Large intestine (tissue), 3 donors: ENCODE measurements around the gene SELENOV. TPM values are rescaled to one million over a fixed set of nuclear protein-coding genes. Genes with fewer than 3 reads are reported as not detected.

Source experiments
- DNase-seq, 2 donors: peaks; one replicate each; pipeline versions ENCODE4 v3.0.0 to v3.0.0-alpha.2; 2013
- H3K27ac ChIP-seq: one replicate; pipeline ENCODE4 v1.5.1; 2013; ENCODE audit warnings: low read length
- H3K27me3 ChIP-seq: 2 replicates; pipeline ENCODE4 v1.6.1; 2013; ENCODE audit warnings: low read length; ENCODE audit not compliant: control insufficient read depth, insufficient read depth
- H3K36me3 ChIP-seq: 2 replicates; pipeline ENCODE4 v1.6.1; 2013; ENCODE audit warnings: low read length; ENCODE audit not compliant: control insufficient read depth, insufficient read depth
- H3K4me1 ChIP-seq: one replicate; pipeline ENCODE4 v1.6.1; 2013; ENCODE audit warnings: low read length; ENCODE audit not compliant: control insufficient read depth, insufficient read depth
- H3K4me3 ChIP-seq: one replicate; pipeline ENCODE4 v1.5.1; 2013; ENCODE audit warnings: low read length
- H3K9me3 ChIP-seq: one replicate; pipeline ENCODE4 v1.6.1; 2013; ENCODE audit warnings: mild to moderate bottlenecking, low read depth, low read length, moderate library complexity; ENCODE audit not compliant: control insufficient read depth
- WGBS: methylation state at CpG from one replicate; pipeline ENCODE4 v1.1.5; 2013; ENCODE audit warnings: low lambda C conversion rate; ENCODE audit not compliant: insufficient coverage; 5-methylcytosine and 5-hydroxymethylcytosine counted together
- polyA plus RNA-seq: library from polyadenylated mRNA; unstranded; fragments of 120-200 nt; gene quantifications from one replicate; pipeline ENCODE4 v1.2.1, GENCODE V29; 2013

The SELENOV gene
- polyA plus RNA-seq, 1 donor, result 0.19 TPM

DNA sequence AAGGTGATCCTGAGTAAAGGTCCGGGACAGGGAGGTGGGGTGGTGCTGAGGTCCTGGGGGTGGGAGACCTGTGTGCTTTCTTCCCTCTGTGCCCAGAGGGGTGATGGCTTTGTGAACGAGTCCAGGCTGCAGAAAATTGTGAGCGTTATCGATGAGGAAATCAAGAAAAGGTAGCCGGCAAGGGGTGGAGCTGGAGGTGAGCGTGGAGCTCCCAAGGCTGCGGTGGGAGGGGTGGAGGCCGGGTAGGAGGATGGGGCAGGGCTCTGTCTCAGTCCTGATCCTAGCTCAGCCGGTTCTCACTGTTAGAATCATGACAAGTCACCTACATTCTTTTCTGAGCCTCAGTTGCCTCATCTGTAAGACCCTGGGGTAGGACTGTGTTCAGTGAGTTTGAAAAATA is 4.0 kb downstream of the SELENOV start:
- H3K4me1 ChIP-seq, result peaks cover 8% of the 10 kb centered on the region
- no peak overlapping the region for H3K4me3 ChIP-seq
- WGBS, result no CpG with 5 or more reads among the region's 9 CpGs
- no peak overlapping the region for H3K27ac ChIP-seq
- no peaks in the 10 kb centered on the region for H3K36me3 ChIP-seq
- H3K9me3 ChIP-seq, result peaks cover 6% of the 10 kb centered on the region
- DNase-seq, result no peak
- H3K27me3 ChIP-seq, result peaks cover 40% of the 10 kb centered on the region

DNA sequence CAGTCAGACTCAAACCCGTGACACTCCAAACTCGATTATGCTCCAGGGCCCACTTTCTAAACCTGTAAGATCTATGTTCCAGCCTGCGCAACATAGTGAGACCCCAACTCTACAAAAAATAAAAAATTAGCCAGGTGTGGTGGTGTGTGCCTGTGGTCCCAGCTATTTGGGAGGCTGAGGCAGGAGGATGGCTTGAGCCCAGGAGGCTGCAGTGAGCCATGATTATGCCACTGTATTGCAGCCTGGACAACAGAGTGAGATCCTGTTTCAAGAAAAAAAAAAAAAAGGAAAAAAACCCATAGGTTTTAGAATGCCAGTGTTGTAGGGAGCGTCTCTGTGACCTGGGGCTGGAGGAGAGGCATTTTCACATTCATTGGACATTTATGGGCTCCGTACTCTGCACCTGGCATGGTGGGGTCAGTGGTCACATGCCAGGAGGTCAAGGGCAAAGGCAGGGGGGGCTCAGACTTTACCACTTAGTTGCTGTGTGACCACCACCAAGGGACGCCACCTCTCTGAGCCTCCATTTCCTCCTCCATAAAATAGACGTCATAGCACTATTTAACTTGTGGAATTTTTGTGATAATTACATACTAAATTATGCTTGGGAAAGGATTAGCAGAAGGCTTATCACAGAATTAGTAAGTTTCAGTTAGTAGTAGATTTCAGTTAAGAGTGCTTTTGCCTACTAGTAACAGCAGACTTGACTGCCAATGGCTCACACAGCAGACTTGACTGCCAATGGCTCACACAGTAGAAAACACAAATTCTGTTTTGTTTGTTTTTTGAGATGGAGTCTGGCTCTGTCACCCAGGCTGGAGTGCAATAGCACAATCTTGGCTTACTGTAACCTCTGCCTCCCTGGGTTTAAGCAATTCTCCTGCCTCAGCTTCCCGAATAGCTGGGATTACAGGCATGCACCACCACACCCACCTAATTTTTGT is 5.9 kb downstream of the SELENOV start:
- no peak overlapping the region for H3K27ac ChIP-seq
- no peaks in the 10 kb centered on the region for H3K36me3 ChIP-seq
- H3K4me1 ChIP-seq, result peaks cover 3% of the 10 kb centered on the region
- WGBS, result no CpG with 5 or more reads among the region's 8 CpGs
- H3K9me3 ChIP-seq, result no peaks in the 10 kb centered on the region
- no peak overlapping the region for H3K4me3 ChIP-seq
- no peak for DNase-seq
- H3K27me3 ChIP-seq, result peaks cover 21% of the 10 kb centered on the region

DNA sequence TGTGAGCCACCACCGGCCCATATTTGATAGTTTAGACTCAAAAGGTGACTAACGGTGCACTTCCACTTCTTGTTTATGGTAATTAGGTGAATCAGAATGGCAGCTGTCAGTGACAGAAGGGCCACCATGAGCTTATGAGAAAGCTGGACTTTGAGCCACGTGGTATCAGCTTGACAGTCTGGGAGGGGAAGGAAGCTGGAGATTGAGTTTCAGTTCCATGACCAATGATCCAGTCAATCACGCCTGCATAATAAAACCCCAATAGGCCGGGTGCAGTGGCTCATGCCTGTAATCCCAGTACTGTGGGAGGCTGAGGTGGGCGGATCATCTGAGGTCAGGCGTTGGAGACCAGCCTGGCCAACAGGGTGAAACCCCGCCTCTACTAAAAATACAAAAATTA is 9.6 kb downstream of the SELENOV start:
- H3K36me3 ChIP-seq, result no peaks in the 10 kb centered on the region
- H3K4me3 ChIP-seq, result no peak overlapping the region
- no peak overlapping the region for H3K27ac ChIP-seq
- no peaks in the 10 kb centered on the region for H3K9me3 ChIP-seq
- H3K4me1 ChIP-seq, result peaks cover 3% of the 10 kb centered on the region
- H3K27me3 ChIP-seq, result no peaks in the 10 kb centered on the region
- peak; percentile 54 to 89 for DNase-seq
- no CpG with 5 or more reads among the region's 8 CpGs for WGBS

DNA sequence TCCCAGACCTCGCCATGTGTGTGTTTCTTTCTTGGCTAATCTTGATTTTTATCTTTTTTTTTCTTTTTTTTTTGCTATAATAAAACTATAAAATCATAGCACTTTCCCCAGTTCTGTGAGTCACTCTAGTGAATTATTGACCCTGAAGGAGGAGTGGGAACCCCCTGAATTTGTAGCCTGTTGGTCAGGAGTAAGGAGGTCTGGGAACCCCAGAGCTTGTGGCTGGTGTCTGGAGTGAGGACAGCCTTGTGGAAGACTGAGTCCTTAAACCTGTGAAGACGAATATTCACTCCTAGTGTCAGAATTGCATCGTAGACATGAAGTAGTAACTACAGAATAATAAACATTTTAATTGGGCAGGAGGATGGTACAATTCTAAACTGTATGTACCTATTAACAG is 10.3 kb downstream of the SELENOV start:
- H3K27me3 ChIP-seq, result no peaks in the 10 kb centered on the region
- no peak overlapping the region for H3K4me3 ChIP-seq
- no peaks in the 10 kb centered on the region for H3K9me3 ChIP-seq
- peaks cover 3% of the 10 kb centered on the region for H3K4me1 ChIP-seq
- no peak for DNase-seq
- no CpG with 5 or more reads among the region's 3 CpGs for WGBS
- H3K27ac ChIP-seq, result no peak overlapping the region
- no peaks in the 10 kb centered on the region for H3K36me3 ChIP-seq

DNA sequence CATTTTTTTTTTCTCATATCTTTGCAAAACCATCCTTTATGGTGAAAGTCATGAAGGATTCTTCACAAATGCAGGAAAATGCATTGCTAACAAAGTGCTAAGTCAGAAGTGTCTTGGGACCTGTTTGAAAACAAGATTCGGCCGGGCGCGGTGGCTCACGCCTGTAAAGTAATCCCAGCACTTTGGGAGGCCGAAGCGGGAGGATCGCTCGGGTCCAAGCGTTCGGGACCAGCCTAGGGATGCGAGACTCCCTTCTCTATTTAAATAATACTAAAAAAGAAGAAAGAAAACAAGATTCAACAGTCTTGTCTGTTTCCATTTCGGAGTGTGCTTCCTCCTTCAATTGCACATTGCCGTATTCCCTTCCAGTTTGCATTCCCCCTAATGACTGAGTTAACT is 16.9 kb downstream of the SELENOV start:
- no peaks in the 10 kb centered on the region for H3K9me3 ChIP-seq
- peaks cover 6% of the 10 kb centered on the region for H3K4me1 ChIP-seq
- H3K36me3 ChIP-seq, result no peaks in the 10 kb centered on the region
- peak overlapping the region; percentile 62 for H3K27ac ChIP-seq
- peak overlapping the region; percentile 65 for H3K4me3 ChIP-seq
- WGBS, result no CpG with 5 or more reads among the region's 14 CpGs
- H3K27me3 ChIP-seq, result no peaks in the 10 kb centered on the region
- DNase-seq, result no peak

DNA sequence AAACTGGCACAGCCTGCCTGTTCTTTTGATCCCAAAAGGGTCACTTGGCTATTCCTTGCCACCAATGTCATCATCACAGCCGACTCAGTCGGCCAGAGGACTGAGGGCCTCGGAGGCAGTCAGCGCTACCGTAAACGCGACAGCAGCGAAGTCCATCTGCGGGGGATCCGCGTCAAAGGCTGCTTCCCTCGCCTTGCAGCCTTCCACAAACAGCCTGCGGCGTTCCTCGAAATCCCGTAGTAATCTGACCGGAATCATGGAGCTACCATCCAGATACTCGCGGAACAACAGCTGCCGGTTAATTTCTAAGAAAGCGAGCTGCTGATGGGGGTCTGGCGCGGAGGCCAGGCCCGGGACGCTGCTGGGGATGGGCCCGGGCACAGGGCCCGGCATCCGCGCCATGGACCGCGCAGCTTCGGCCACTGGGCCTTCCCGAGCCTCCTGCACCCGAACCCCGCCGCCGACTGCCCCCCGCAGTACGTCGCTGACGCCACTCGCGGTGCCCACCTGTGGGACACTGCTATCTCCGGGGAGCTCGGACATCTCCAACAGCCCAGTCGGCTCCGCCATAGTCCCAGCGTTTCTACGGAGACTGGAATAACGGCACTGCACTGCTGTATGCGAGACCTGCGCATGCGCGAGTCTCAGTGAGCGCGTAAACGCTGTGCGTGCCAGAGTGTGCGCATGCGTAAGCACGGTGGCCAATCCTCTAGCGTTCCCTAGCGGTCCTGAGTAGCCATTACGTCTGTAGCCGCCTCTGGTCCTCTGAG is 17.5 kb downstream of the SELENOV start, which contains the start of gene EID2B:
EID2B (minus strand) TSS at position 620 of the 770 bp plus-strand sequence; CDS start at position 570, 50 bp downstream.
- peaks cover 6% of the 10 kb centered on the region for H3K4me1 ChIP-seq
- peak; percentile 92 to 97 for DNase-seq
- H3K36me3 ChIP-seq, result no peaks in the 10 kb centered on the region
- peak within 1 kb of the TSS; percentile 65 for H3K4me3 ChIP-seq
- H3K9me3 ChIP-seq, result no peaks in the 10 kb centered on the region
- peak within 1 kb of the TSS; percentile 62 for H3K27ac ChIP-seq
- no peaks in the 10 kb centered on the region for H3K27me3 ChIP-seq
- WGBS, result no CpG with 5 or more reads among the region's 65 CpGs

DNA sequence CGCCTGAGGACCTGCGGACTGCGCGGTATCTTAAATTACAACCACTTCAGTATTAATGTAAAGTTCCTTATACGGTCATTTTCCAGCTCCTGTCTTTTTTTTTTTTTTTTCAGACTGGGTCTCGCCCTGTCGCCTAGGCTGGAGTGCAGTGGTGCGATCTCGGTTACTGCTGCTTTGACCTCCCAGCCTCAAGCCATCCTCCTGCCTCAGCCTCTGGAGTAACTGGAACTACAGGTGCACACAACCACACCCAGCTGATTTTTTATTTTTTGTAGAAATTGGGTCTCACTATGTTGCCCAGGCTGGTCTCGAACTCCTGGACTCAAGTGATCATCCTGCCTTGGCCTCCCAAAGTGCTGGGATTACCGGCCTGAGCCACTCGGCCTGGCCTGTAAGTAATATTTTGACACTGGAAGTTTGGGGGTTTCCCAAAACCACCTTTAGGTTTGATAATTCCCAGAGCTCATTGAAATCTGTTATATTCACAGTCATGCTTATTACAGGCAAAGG is 18.1 kb downstream of the SELENOV start:
- H3K4me1 ChIP-seq, result peaks cover 6% of the 10 kb centered on the region
- no peaks in the 10 kb centered on the region for H3K36me3 ChIP-seq
- 60% methylated on average over 2 of the region's 12 CpGs for WGBS
- H3K4me3 ChIP-seq, result no peak overlapping the region
- no peak overlapping the region for H3K27ac ChIP-seq
- DNase-seq, result no peak
- no peaks in the 10 kb centered on the region for H3K9me3 ChIP-seq
- no peaks in the 10 kb centered on the region for H3K27me3 ChIP-seq

DNA sequence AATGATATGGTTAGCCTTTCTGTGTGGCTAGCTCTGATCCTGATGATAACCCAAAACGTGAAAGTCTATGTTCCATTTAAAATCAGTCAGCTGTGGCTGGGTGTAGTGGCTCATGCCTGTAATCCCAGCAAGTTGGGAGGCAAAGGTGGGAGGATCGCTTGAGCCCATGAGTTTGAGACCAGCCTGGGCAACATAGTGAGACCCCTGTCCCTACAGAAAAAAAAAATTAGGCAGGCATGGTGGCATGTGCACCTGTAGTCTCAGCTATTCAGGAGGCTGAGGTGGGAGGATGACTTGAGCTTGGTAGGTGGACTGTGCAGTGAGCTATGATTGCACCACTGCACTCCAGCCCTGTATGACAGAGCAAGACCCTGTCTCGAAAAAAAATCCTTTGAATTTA is 18.9 kb downstream of the SELENOV start:
- DNase-seq, result no peak
- Histone ChIP-seq H3K36me3 (no peaks in the 10 kb centered on the region), H3K4me3 (no peak overlapping the region), H3K27ac (no peak overlapping the region), H3K27me3 (no peaks in the 10 kb centered on the region), H3K9me3 (no peaks in the 10 kb centered on the region), H3K4me1 (peaks cover 10% of the 10 kb centered on the region)
- no CpG with 5 or more reads among the region's 3 CpGs for WGBS

DNA sequence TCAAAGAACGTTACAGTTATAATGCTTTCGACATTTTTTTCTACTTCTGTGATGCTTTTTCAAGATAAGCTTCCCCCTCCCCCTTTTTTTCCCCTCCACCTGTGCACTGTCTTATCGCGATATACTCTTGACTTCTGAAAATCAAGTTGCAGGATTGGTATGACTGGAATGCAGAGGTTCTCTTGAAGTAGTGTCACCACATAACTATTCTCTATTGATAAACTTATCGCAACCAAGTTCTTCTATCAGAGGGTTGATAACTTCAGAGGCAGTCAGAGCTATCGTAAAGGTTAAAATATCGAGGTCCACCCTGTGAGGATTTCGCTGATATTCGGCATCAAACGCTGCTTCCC is 24.2 kb downstream of the SELENOV start:
- Histone ChIP-seq H3K27me3 (peaks cover 6% of the 10 kb centered on the region), H3K4me1 (peaks cover 8% of the 10 kb centered on the region), H3K27ac (peak overlapping the region; percentile 56), H3K4me3 (peak overlapping the region; percentile 90), H3K36me3 (no peaks in the 10 kb centered on the region), H3K9me3 (no peaks in the 10 kb centered on the region)
- WGBS, result no CpG with 5 or more reads among the region's 10 CpGs
- DNase-seq, result no peak

DNA sequence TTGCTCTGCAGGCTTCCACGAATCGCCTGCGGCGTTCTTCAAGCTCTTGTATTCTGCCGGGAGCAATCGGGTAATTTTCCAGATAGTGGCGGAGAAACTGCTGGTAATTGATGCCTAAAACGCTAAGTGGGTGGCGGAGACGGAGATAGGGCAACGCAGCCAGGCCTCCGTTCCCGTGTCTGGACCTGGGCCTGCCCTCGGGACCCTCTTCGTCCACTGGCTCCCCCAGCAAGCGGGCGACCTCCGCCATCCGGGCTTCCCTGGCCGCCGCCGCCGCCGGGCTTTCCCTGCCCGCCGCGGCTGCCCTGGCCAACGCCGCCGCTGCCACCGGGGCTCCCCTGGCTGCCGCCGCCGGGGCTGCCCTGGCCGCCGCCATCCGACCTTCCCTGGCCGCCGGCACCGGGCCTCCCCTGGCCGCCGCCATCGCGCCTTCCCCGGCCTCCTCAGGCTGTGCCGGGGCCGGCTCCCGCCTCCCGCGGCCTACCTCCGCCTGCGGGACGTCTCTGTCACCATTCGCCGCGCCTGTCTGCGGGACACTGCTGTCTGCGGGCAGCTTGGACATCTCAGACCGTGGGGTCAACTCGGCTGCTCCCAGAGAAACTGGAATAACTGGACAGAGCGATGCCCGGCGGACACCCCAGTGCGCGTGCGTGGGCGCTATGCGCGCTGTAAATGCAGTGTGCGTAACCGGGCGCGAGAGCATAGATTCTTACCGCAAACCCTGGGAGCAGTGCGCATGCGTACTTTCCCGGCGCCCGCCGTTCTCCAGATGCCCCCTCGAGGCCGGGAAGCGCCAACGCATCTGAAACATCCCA is 24.8 kb downstream of the SELENOV start, which contains the start of gene EID2:
EID2 (minus strand) TSS at position 644 of the 815 bp plus-strand sequence; CDS start at position 562, 82 bp downstream.
- H3K27me3 ChIP-seq, result peaks cover 6% of the 10 kb centered on the region
- peaks cover 8% of the 10 kb centered on the region for H3K4me1 ChIP-seq
- WGBS, result no CpG with 5 or more reads among the region's 84 CpGs
- no peaks in the 10 kb centered on the region for H3K36me3 ChIP-seq
- peak; percentile 93 for DNase-seq
- H3K27ac ChIP-seq, result peak within 1 kb of the TSS; percentile 91
- peak within 1 kb of the TSS; percentile 90 for H3K4me3 ChIP-seq
- no peaks in the 10 kb centered on the region for H3K9me3 ChIP-seq
